Stimulated activated CD8-positive, alpha-beta memory T cell treated with anti-CD3 and anti-CD28 coated beads, Interleukin-12 subunit alpha, Interleukin-12 subunit beta, amount 100 ng/mL, for 1 hour (primary cell): ENCODE results near the gene TTC34.

ENCODE experiments used
- DNase-seq: peaks from one replicate; pipeline ENCODE4 v3.0.0-alpha.2; 2020; ENCODE audit warnings: low read depth

Gene TTC34

GRCh38 chr1:2625311-2625710 lies 176.2 kb downstream of the TTC34 start:
- no peak for DNase-seq

DNA sequence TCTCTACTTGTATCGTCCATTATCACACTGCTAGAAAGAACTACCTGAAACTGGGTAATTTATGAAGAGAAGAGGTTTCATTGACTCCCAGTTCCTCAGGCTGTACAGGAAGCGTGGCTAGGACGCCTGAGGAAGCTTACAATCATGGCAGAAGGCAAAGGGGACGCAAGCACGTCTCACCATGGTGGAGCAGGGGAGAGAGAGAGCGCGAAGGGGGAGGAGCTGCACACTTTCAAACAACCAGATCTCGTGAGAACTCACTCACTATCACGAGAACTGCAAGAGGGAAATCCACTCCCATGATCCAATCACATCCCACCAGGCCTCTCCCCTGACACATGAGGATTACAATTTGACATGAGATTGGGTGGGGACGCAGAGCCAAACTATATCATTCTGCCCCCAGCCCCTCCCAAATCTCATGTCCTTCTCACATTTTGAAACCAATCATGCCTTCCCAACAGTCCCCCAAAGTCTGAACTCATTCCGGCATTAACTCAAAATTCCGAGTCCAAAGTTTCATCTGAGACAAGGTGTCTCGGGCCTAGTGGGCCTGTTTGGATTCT lies 176.7 kb downstream of the TTC34 start:
- DNase-seq, result no peak

DNA sequence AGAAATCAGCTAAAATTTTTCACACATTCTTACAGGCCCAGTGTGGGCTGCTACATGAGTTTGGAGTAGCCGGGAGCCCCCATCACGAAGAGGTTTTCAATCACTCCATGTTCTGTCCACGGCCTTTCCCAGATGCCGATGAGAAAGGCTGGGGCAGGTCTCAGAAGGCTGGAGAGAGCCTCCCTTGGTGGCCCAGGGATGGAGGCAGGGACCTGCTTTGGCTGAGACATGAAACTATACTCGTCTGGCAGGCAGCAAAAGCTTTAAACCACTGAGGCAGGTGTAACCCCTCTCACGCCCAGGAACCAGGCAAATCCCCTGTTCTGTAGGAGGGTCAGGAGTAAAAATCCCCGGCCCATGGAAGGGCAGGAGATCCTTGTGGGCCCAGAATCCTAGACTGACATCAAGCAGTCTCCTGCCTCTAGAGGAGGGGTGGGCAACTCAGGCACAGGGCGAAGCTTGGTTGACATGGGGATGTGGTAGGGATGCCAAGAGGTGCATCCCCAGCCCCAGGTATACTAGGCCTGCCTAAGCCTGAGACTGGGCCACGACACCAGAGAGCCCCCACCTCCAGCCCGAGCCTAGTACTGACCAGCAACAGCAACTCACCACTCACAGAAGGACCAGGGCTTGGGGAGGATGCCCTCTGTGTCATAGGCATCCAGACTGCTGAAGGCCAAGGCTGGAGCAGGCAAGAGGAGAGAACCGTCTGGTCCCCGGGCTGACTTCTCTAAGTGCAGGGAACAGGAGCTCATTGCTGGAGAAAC lies 177.7 kb downstream of the TTC34 start:
- DNase-seq, result no peak

GRCh38 chr1:2617971-2618470 lies 183.5 kb downstream of the TTC34 start:
- no peak for DNase-seq

- no peak for DNase-seq
These were observed 187.3 kb downstream of the TTC34 start for GRCh38 chr1:2614145-2614544.

GRCh38 chr1:2612591-2613365 lies 188.7 kb downstream of the TTC34 start:
- DNase-seq, result no peak

DNA sequence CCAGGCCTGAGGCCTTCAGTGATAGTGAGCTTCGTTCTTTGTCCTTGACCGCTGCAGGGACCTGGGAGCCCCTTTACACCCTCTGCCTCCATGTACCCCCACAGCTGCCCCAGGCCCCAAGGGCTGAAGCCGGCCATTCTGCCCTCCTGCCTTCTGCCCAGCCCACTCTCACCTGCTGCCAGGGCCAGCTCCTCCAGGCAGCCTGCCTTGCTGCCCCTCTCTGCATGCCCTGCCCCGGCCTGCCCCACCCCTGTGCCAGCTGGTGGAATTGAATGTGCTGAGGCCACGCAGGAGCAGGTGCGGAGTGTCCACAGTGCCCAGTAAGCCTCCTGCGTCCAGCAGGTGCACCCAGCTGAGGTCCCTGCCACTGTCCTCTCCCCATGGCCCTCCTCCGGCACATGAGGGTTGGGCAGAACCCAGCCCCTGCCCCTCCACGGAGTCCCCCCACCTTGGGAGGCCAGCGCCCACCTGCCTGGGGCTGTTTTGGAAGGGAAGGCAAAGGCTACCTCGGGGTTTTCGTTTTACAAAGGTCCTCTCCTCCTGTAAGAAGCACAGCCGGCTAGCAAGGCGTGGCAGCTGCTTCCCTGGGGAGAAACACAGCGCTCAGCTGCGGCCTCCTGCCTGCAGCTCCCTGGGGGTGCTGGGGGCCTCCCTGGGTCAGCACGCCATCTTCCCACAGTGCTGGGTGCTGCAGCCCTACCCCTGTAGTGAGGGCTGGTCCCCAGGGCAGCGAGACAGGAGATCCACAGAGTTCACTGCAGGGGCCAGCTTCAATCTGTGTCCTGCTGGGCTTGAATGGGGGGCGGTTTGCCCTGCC lies 189.7 kb downstream of the TTC34 start:
- no peak for DNase-seq

- DNase-seq, result no peak
These were observed 190.4 kb downstream of the TTC34 start for GRCh38 chr1:2611031-2611501.

GRCh38 chr1:2610036-2610959 lies 191.2 kb downstream of the TTC34 start:
- no peak for DNase-seq

DNA sequence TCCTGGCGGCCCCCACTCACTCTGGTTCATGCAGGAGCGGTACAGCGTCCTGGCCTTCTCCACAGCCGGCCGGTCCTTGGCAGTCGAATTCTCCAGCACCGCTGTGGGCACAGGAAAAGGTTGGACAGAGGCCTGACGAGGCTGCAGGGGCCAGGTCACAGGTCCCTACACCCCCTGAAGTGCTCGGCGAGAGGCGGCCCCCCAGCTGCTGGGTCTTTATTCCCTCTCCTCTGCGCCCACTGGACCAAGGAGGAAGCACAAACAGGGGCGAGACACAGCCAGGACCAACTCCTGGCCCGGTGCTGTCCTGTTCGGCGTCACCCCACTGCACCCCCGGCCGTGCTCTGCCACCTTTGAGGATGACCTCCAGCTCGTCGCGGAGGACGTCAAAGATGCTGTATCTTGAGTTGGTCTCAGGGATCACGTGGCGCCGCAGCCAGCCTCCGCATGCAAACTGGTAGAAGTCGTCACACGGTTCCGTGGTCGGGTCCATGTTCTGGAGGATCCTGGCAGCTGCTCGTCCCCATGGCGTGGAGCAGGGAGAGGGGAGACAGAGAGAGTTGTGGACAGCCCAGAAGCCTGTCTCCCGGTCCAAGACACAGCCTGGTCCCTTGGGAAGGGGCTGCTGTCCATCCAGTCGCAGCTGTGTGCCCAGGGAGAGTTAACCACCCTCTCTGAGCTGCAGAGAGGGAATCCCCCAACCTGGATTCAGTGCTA lies 192.0 kb downstream of the TTC34 start:
- no peak for DNase-seq

DNA sequence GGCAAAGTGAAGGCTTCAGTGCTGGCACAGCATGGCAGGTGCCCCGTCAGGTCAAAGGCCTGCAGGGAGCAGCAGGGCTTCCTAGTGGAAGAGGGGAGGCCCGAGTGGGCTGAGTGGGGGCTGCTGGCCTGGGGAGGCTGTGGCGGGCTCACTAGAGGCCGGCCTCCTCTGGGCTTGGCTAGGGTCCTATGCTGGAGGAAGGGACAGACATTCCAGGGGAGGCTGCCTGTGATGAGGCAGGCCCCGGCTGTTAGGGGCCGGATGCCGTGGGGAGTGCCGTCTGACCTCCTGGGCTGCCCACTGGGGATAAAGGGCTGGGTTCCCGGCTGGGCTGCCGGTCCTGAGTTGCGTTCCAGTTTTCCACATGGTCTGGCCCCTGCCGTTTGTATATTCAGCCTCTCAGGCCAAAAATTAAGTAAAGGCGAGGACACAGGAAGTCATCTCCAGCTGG lies 193.8 kb downstream of the TTC34 start:
- DNase-seq, result no peak

GRCh38 chr1:2606881-2607621 lies 194.4 kb downstream of the TTC34 start:
- DNase-seq, result no peak

GRCh38 chr1:2606396-2606880 lies 195.1 kb downstream of the TTC34 start:
- no peak for DNase-seq

- DNase-seq, result no peak
These were observed 195.7 kb downstream of the TTC34 start for GRCh38 chr1:2605509-2606395.

DNA sequence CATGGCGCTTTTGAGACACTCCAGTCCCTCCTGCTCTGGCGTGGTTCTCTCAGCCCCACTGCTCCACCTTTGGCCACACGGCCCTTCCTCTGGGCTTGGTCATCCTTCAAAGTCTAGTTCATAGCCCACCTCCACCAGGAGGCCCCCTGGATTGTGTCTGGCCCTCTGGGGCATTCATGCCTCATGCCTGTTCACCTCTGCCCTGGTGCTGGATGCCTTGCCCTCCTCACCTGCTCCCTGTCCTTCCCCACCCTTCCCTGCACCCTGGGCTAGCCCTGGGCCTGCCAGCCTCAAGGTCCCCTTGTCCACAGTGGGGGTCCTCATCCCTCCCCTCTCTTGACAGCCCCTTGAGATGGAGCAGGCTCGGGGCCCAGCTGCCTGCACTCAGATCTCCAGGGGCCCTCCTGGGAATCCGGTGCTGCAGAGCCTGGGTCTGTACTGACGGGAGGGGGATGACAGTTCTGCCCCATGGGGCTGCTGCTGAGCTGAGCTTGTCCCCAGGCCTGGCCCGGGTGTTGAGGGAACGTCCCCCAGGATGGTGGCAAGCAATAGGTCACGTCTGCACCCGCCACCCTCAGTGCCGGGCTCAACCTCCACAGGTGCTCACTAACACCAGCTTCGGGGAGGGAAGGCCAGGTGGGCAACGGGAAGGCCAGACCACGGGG lies 196.5 kb downstream of the TTC34 start:
- no peak for DNase-seq

DNA sequence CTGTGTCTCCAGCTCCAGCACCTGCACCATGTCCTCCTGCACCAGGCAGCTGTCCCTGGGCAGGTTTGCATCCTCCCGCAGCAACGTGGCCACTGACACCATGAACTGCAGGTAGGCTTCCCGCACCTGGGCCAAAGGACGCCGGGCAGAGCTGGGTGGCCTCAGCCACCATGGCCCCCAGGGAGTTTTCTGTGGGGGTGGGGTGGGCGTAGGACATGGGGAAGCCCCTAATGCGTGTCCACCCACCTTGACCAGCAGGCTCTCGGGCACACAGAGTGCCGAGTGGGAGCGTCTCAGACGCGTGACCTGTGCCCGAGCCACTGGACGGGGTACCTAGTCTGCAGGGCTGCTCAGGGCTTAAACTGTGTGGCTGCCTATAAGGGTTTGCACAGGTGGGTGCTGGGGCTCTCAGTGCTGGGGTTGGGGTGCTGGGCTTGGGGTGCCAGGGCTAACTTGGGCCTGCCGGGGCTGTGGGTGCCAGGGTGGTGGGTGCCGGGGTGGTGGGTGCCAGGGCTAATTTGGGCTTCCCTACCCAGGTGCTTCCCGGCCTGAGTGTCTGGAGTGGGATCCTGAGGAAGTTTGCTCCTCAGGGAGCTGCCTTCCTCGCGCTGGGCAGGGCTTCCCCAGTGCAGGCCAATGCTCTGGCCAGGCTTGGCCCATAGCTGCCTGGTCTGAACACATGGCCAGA lies 197.2 kb downstream of the TTC34 start:
- DNase-seq, result no peak
